Cardiac muscle cell (in vitro differentiated cells and primary cell): Measurements from ENCODE around the gene UNC5B. TPM values are rescaled to one million over a fixed set of nuclear protein-coding genes. Genes with fewer than 3 reads are reported as not detected.
A peak's percentile ranks its signal among the peaks of the same experiment; 100 is the strongest.

Experiments
- DNase-seq, 2 donors: peaks; one replicate each; pipeline versions ENCODE4 v3.0.0 to v3.0.0-alpha.2; 2010 to 2017; ENCODE audit warnings: low read depth in 1 of 2, low spot score in 1 of 2
- H3K27ac ChIP-seq: fragments of 200-600 bp; sonication (generic); 2 replicates; pipeline ENCODE4 v1.5.1; 2016
- H3K27me3 ChIP-seq: fragments of 200-600 bp; sonication (generic); 2 replicates; pipeline ENCODE4 v1.6.0; 2016; ENCODE audit warnings: control low read depth
- H3K36me3 ChIP-seq: fragments of 200-600 bp; sonication (generic); 2 replicates; pipeline ENCODE4 v1.5.1; 2016; ENCODE audit warnings: control low read depth
- H3K4me1 ChIP-seq: fragments of 200-600 bp; sonication (generic); 2 replicates; pipeline ENCODE4 v1.8.1; 2017; ENCODE audit warnings: low read depth, mild to moderate bottlenecking, mixed run types
- H3K4me3 ChIP-seq: fragments of 200-600 bp; sonication (generic); 2 replicates; pipeline ENCODE4 v1.5.1; 2016; ENCODE audit warnings: mild to moderate bottlenecking
- H3K9me3 ChIP-seq: fragments of 200-600 bp; sonication (generic); 2 replicates; pipeline ENCODE4 v1.5.1; 2017; ENCODE audit warnings: low read depth, mild to moderate bottlenecking, control low read depth
- polyA plus RNA-seq: library from polyadenylated mRNA; unstranded; fragments of >200 nt; fragmentation: Nextera tagmentation; extraction: Ambion mirVana; gene quantifications from 2 replicates; pipeline ENCODE4 v1.2.1, GENCODE V29; 2016
- total RNA-seq: library from RNA; depleted of rRNA; stranded (reverse); fragments of >200 nt; gene quantifications from 2 replicates; pipeline ENCODE4 v1.2.3, GENCODE V29; 2016
- TF ChIP-seq, protein P1 (sequence below): IDR thresholded peaks from 2 replicates; pipeline ENCODE4 v1.5.1; 2012; ENCODE audit warnings: low read depth, mild to moderate bottlenecking, low read length

Gene UNC5B
- total and polyA plus RNA-seq, 2 experiments from 2014 or later = 73.3 to 172 TPM

DNA sequence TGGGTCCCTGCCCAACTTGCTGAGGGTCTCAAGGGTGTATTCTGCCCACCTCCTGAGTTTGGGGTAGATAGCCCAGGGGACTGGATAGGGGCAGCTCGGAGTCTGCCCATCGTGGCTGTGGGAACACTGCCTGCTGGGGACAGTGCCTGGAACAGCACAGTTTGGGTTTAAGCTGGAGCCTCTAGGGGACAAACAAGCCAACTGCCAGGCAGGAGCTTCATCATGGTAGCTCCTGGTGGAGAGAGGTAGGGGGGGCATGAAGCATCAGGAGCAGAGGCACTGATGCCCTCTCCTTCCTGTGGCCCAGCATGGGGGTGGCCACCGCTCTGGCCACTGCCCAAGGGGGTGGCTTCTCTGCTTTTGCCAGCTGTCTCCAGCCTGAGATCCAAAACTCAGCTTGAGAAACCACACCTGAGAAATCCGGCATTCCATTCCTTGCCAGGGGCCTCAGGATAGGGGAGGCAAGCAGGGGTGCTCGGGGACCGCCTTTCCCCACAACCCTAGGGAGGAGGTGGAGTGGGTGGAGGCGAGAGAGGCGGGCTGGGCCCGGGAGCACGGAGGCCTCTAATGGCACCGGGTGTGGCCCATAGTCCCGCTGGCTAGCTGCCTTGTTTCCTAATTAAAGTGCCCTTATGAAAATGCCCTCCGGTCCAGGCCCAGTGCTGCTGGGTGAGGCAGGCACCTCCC lies 47.6 kb downstream of the UNC5B start:
- H3K4me1 ChIP-seq = peaks cover 64% of the 10 kb centered on the region
- peak overlapping the region; percentile 98 for H3K27ac ChIP-seq
- H3K36me3 ChIP-seq = no peaks in the 10 kb centered on the region
- TF ChIP-seq, protein P1, sequence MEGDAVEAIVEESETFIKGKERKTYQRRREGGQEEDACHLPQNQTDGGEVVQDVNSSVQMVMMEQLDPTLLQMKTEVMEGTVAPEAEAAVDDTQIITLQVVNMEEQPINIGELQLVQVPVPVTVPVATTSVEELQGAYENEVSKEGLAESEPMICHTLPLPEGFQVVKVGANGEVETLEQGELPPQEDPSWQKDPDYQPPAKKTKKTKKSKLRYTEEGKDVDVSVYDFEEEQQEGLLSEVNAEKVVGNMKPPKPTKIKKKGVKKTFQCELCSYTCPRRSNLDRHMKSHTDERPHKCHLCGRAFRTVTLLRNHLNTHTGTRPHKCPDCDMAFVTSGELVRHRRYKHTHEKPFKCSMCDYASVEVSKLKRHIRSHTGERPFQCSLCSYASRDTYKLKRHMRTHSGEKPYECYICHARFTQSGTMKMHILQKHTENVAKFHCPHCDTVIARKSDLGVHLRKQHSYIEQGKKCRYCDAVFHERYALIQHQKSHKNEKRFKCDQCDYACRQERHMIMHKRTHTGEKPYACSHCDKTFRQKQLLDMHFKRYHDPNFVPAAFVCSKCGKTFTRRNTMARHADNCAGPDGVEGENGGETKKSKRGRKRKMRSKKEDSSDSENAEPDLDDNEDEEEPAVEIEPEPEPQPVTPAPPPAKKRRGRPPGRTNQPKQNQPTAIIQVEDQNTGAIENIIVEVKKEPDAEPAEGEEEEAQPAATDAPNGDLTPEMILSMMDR = no peak
- H3K9me3 ChIP-seq = no peaks in the 10 kb centered on the region
- no peaks in the 10 kb centered on the region for H3K27me3 ChIP-seq
- H3K4me3 ChIP-seq = no peak overlapping the region
- DNase-seq = no peak

DNA sequence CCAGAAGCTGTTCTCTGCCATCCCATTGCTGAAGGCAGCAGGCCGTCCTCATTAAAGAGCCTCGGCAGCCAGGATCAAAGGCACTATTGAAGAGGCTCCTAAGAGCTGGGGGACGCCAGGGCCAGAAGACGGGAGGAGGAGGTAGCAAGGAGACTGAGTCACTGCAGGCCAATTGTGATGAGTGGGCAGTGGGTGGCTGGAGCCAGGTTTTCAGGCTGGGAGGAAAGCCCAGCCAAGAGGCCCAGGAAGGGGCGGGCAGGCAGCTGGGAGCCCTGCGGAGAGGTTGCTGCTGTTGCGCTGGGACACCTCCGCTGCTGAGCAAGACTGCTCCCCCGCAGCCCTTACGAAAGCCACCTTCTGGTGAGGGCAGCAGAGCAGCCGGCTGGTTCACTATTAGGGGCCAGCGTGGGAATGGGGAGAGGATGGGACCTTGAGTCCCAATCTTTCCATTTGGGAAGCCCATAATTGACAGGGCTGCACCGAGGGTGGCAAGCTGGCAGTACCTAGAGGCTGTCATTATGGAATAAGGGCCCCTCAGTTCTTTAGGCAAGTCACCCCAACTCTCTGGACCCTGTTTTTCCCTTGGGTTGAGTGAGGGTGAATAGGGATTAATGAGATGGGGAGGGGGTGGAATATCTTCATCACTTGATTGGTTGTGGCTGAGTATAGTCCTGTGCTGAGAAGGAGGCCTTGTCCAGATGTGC lies 48.4 kb downstream of the UNC5B start:
- peak overlapping the region; percentile 98 for H3K27ac ChIP-seq
- H3K9me3 ChIP-seq = no peaks in the 10 kb centered on the region
- peak; percentile 83 to 95 for DNase-seq
- TF ChIP-seq, protein P1 = peak; percentile 26
- H3K4me3 ChIP-seq = no peak overlapping the region
- H3K27me3 ChIP-seq = no peaks in the 10 kb centered on the region
- H3K36me3 ChIP-seq = no peaks in the 10 kb centered on the region
- peaks cover 64% of the 10 kb centered on the region for H3K4me1 ChIP-seq

DNA sequence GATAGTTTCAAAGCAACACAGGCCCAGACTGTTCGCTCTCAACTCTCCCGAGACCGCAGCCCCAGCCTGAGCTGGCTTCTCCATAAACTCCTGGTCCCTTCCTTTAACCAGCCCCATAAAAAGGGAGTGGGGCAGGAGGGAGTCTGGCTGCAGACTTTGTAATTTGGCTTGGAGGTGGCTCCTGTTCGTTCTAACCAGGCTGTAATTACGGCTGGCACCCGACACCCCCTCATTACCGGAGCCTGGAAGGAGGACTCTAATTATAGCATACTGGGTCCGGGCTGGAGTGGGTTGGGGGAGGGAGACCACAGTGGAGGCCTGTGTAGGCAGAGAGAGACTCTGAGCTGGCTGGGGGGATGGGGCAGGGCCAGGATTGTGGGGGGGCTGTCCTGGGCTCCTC lies 49.7 kb downstream of the UNC5B start:
- Histone ChIP-seq H3K27me3 (no peaks in the 10 kb centered on the region), H3K36me3 (no peaks in the 10 kb centered on the region), H3K27ac (peak overlapping the region; percentile 98), H3K4me3 (peak overlapping the region; percentile 11), H3K4me1 (peaks cover 71% of the 10 kb centered on the region), H3K9me3 (no peaks in the 10 kb centered on the region)
- TF ChIP-seq, protein P1 = no peak
- peak in 1 of 2 donors; percentile 69 for DNase-seq

DNA sequence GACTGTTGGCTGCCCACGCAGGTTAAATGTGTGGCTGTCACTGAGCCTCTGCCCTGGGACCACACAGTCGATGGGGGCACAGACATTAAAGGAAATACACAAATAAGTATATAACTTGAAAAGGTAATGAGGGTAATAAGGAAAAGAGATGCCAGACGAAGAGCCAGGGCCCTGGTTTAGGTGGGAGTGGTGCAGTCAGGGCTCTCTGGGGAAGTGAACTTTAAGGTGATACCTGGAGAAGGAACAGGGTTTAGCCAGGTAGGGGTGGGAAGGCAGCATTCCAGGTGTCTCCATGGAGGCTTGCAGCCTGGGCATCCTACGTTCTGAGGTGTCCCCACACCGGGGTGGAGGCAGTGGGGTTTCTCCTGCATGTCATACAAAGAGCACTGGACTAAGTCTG lies 50.4 kb downstream of the UNC5B start:
- TF ChIP-seq, protein P1 = no peak
- peak overlapping the region; percentile 98 for H3K27ac ChIP-seq
- H3K4me1 ChIP-seq = peaks cover 71% of the 10 kb centered on the region
- H3K27me3 ChIP-seq = no peaks in the 10 kb centered on the region
- DNase-seq = no peak
- no peak overlapping the region for H3K4me3 ChIP-seq
- H3K36me3 ChIP-seq = no peaks in the 10 kb centered on the region
- H3K9me3 ChIP-seq = no peaks in the 10 kb centered on the region

DNA sequence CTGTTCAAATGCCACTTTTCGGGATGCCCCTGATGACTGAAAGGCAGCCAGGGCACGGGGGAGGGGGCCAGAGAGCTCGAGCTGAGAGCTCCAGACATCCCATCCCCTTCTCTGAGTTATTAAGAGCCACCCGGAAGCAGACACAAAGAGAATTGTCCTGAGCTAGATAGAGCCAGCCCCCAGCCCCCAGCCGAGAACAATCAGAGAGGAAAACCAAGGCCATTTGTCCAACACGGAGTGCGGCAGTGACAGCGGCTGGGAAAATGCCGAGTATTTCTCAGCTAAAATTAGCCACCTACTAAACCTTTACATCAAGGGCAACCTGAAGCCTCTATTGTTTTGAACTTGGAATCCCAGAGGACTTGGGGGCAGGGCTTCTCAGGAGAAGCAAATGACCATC lies 51.0 kb downstream of the UNC5B start:
- H3K4me3 ChIP-seq = no peak overlapping the region
- peaks cover 71% of the 10 kb centered on the region for H3K4me1 ChIP-seq
- TF ChIP-seq, protein P1 = no peak
- H3K36me3 ChIP-seq = no peaks in the 10 kb centered on the region
- no peaks in the 10 kb centered on the region for H3K9me3 ChIP-seq
- no peaks in the 10 kb centered on the region for H3K27me3 ChIP-seq
- DNase-seq = peak in 1 of 2 donors; percentile 94
- peak overlapping the region; percentile 98 for H3K27ac ChIP-seq
